GM12878 (cell line): ENCODE measurements around the gene DPM2. TPM values are rescaled to one million over a fixed set of nuclear protein-coding genes. Genes with fewer than 3 reads are reported as not detected.

Experiments
- ATAC-seq: fragments of 200-7000 bp; cut with Tn5 transposase; 3 replicates; pipeline ENCODE4 v1.9.1; 2020; ENCODE audit warnings: mild to moderate bottlenecking, moderate library complexity
- BruUV-seq: library from RNA; stranded (reverse); fragments of 400-500 nt; replicated peaks from 2 replicates; lab custom pipeline; 2021; lab: Mats Ljungman, UMichigan
- CTCF ChIA-PET: fragments of 300-600 bp; sonication (Branson Sonifier 250); formaldehyde crosslinking; extraction: SDS; loops from one replicate; lab custom pipeline; 2021; ENCODE audit warnings: inconsistent platforms; lab: Yijun Ruan, JAX
- POLR2A ChIA-PET: fragments of 350-600 bp; formaldehyde crosslinking; extraction: SDS; loops from one replicate; lab custom pipeline; 2021; ENCODE audit warnings: inconsistent platforms; lab: Charles Lee
- RAD21 ChIA-PET: fragments of 300-600 bp; sonication (Branson Sonifier 250); formaldehyde crosslinking; loops from one replicate; lab custom pipeline; 2023; ENCODE audit warnings: antibody characterized with exemption; ENCODE audit not compliant: unreplicated experiment; lab: Charles Lee
- SMC1A ChIA-PET: fragments of 300-600 bp; sonication (Branson Sonifier 250); formaldehyde crosslinking; loops from one replicate; lab custom pipeline; 2023; ENCODE audit not compliant: unreplicated experiment, uncharacterized antibody; lab: Charles Lee
- DNase-seq: peaks from one replicate; pipeline ENCODE4 v3.0.0-alpha.2; 2011; ENCODE audit warnings: low read depth, low spot score
- FAIRE-seq: peaks from 3 replicates; lab custom pipeline; 2011; peaks lifted over from hg19 to GRCh38; lab: Jason Lieb, UNC
- H2AFZ ChIP-seq: 2 replicates; pipeline ENCODE4 v1.6.0; 2011; ENCODE audit warnings: low read depth, low read length, control low read depth; ENCODE audit not compliant: control insufficient read depth
- H3K27ac ChIP-seq: 2 replicates; pipeline ENCODE4 v1.5.1; 2011; ENCODE audit warnings: control low read depth; ENCODE audit not compliant: control insufficient read depth, insufficient read depth
- H3K27me3 ChIP-seq, 2 experiments: replicated peaks in 1 of 2; 2 replicates each; pipeline versions ENCODE4 v1.6.0 to v1.6.1; 2011; ENCODE audit warnings: low read length in 1 of 2; ENCODE audit not compliant: control insufficient read depth in 2 of 2, insufficient read depth in 2 of 2
- H3K36me3 ChIP-seq, 2 experiments: 2 replicates each; pipeline ENCODE4 v1.5.1; 2011; ENCODE audit warnings: low read length in 1 of 2; ENCODE audit not compliant: control insufficient read depth in 2 of 2, insufficient read depth in 2 of 2
- H3K4me1 ChIP-seq: 2 replicates; pipeline ENCODE4 v1.6.1; 2011; ENCODE audit warnings: mild to moderate bottlenecking, low read length, moderate library complexity, mixed read lengths; ENCODE audit not compliant: control insufficient read depth, insufficient read depth
- H3K4me2 ChIP-seq: 2 replicates; pipeline ENCODE4 v1.6.0; 2011; ENCODE audit warnings: control low read depth; ENCODE audit not compliant: control insufficient read depth, insufficient read depth
- H3K4me3 ChIP-seq: fragments of 200-600 bp; sonication (generic); 2 replicates; pipeline ENCODE4 v1.5.1; 2016
- H3K79me2 ChIP-seq: 2 replicates; pipeline ENCODE4 v1.6.0; 2011; ENCODE audit warnings: low read length; ENCODE audit not compliant: control insufficient read depth, insufficient read depth
- H3K9ac ChIP-seq: 2 replicates; pipeline ENCODE4 v1.8.0; 2011; ENCODE audit warnings: low read length, control low read depth, mixed read lengths; ENCODE audit not compliant: control insufficient read depth, insufficient read depth
- H3K9me3 ChIP-seq: replicated peaks from 3 replicates; pipeline ENCODE4 v1.5.1; 2011; ENCODE audit warnings: mild to moderate bottlenecking, low read length; ENCODE audit not compliant: control insufficient read depth, insufficient read depth
- H4K20me1 ChIP-seq: 2 replicates; pipeline ENCODE4 v1.6.0; 2011; ENCODE audit not compliant: control insufficient read depth, insufficient read depth
- ATF2 ChIP-seq: IDR thresholded peaks from 2 replicates; pipeline ENCODE4 v1.6.1; 2012; ENCODE audit warnings: low read length, inconsistent platforms
- EED ChIP-seq: sonication (generic); IDR thresholded peaks from 2 replicates; pipeline ENCODE4 v1.6.1; 2016; ENCODE audit warnings: antibody characterized with exemption, low read depth
- HDAC6 ChIP-seq: fragments of 200-600 bp; sonication (generic); IDR thresholded peaks from one replicate; pipeline ENCODE4 v1.8.0; 2017; ENCODE audit warnings: antibody characterized with exemption; ENCODE audit not compliant: unreplicated experiment
- IKZF1 ChIP-seq: fragments of 450-650 bp; conservative IDR thresholded peaks from 2 replicates; pipeline ENCODE4 v1.6.1; 2017; ENCODE audit warnings: antibody characterized with exemption, mild to moderate bottlenecking
- KDM1A ChIP-seq: fragments of 200-600 bp; sonication (generic); IDR thresholded peaks from 2 replicates; pipeline ENCODE4 v1.6.1; 2016; ENCODE audit warnings: borderline replicate concordance
- MTA3 ChIP-seq: IDR thresholded peaks from 2 replicates; pipeline ENCODE4 v1.6.1; 2012; ENCODE audit warnings: low read length, inconsistent platforms, borderline replicate concordance
- NR2C1 ChIP-seq: fragments of 450-650 bp; IDR thresholded peaks from 2 replicates; pipeline ENCODE4 v1.6.1; 2017; ENCODE audit warnings: antibody characterized with exemption, mild to moderate bottlenecking, moderate library complexity
- RB1 ChIP-seq: fragments of 450-650 bp; formaldehyde crosslinking; IDR thresholded peaks from 2 replicates; pipeline ENCODE4 v1.6.1; 2017; ENCODE audit warnings: mild to moderate bottlenecking, borderline replicate concordance
- SIN3A ChIP-seq: IDR thresholded peaks from 2 replicates; pipeline ENCODE4 v1.6.1; 2012; ENCODE audit warnings: low read depth, low read length, improper control_type of control experiment
- WGBS: methylation state at CpG from one replicate; pipeline ENCODE4 v1.1.6; 2016; ENCODE audit warnings: low lambda C conversion rate; ENCODE audit not compliant: insufficient replicate concordance, insufficient coverage; ENCODE audit errors: missing lambda C conversion rate; 5-methylcytosine and 5-hydroxymethylcytosine counted together
- in situ Hi-C: fragments of 300-500 bp; cut with MboI; formaldehyde crosslinking; loops from 9 replicates; pipeline ENCODE4 v1.14.3; 2018; ENCODE audit warnings: mixed read lengths
- intact Hi-C: fragments of 100-400 bp; cut with micrococcal nuclease; formaldehyde crosslinking; loops from one replicate; pipeline ENCODE4 v1.14.2; 2022; ENCODE audit not compliant: unreplicated experiment
- polyA plus RNA-seq, 11 experiments: library from polyadenylated mRNA; depleted of rRNA in 4 of 11; unstranded in 6 of 11; stranded (reverse) in 5 of 11; fragments of >200 nt; fragmentation: Nextera tagmentation in 4 of 11; fragmentation: Illumina TruSeq in 1 of 11; extraction: Ambion mirVana in 4 of 11; extraction: Trizol in 1 of 11; gene quantifications; 1 replicate in 1 of 11; 2 replicates in 10 of 11; pipeline versions ENCODE4 v1.2.1 to v1.2.3, GENCODE V29; 2011 to 2016; ENCODE audit warnings: inconsistent platforms in 2 of 11, missing spikeins in 2 of 11, low read depth in 1 of 11
- total RNA-seq, 4 experiments: library from RNA; depleted of rRNA in 3 of 4; stranded (reverse); fragments of >200 nt in 3 of 4; fragmentation: Illumina TruSeq in 1 of 4; extraction: Trizol in 1 of 4; gene quantifications; 2 replicates each; pipeline versions ENCODE4 v1.2.1 to v1.2.3, GENCODE V29; 2013 to 2021

Gene DPM2
- total and polyA plus RNA-seq, 10 of the 15 experiments (the other 5 are each of a cell fraction or from before 2014, with no cell fraction given), result 22.7 to 77.9 (median 44.7) TPM

- no peak for TF ChIP-seq EED
- no peak for TF ChIP-seq SIN3A
- no peak for TF ChIP-seq KDM1A
- no peak for TF ChIP-seq IKZF1
- no peak for TF ChIP-seq RB1
- TF ChIP-seq ATF2, result no peak
- TF ChIP-seq HDAC6, result no peak
Observed at GRCh38 chr9:127940593-127940992, 2.9 kb upstream of the DPM2 start (continued).

DNA sequence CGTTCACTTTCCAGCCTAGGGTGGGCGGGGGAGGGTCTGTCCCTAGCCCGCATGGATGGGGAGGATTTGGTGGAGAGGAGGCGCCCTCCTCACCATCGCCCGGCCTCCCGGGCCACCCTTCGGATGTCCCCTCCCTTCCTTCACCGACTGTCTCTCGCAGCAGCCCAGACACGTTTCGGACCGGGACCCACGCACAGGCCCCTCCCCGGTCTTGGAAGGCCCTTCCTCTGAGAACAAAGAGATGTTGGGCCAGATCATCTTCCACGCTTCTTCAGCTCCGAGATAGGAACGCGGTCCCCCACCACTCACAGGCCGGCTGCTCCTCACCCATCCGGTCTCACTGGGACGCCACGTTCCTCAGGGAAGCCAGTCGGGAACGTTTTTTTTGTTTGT lies 640 bp upstream of the DPM2 start:
- POLR2A ChIA-PET, result no interaction called here
- TF ChIP-seq NR2C1, result no peak
- 0 out of 2 replicates have a peak, but pooled peaks have one; percentile 52 for TF ChIP-seq MTA3
- TF ChIP-seq, all 136 proteins: peak for 1
- ATAC-seq, result no peak
- Histone ChIP-seq H3K4me2 (peak overlapping the region; percentile 95), H3K9ac (no peak overlapping the region), H3K4me1 (peaks cover 5% of the 10 kb centered on the region), H3K9me3 (no peaks in the 10 kb centered on the region), H4K20me1 (no peaks in the 10 kb centered on the region), H3K79me2 (peaks cover 22% of the 10 kb centered on the region), H3K27ac (no peak overlapping the region; the same call in 1 of the 2 replicates), H3K36me3 (peaks cover 0 to 6% of the 10 kb centered on the region in 2 experiments; a peak in 2 of 4 replicates), H3K27me3 (no peaks in the 10 kb centered on the region), H3K4me3 (peak overlapping the region; percentile 95), H2AFZ (peak overlapping the region; percentile 94)
- ChIA-PET CTCF (interaction anchor here (7.7 kb wide), 1 partner anchor 98 kb away, joined by 261 read pairs; no protein-coding TSS in a partner anchor), RAD21 (interaction anchor here (1.1 kb wide), 1 partner anchor 134 kb away, joined by 3 read pairs; no protein-coding TSS in a partner anchor), SMC1A (interaction anchor here (7.2 kb wide), 1 partner anchor 95 kb away, joined by 84 read pairs; no protein-coding TSS in a partner anchor)
- FAIRE-seq, result no peak
- intact Hi-C loops, result no loop called here
- WGBS, result 40% methylated on average over 25 of the region's 25 CpGs
- in situ Hi-C loops, result no loop called here
- no peak for DNase-seq
- no TSS peak for BruUV-seq
